ENCODE results near the gene UPF3A. TPM values are rescaled to one million over a fixed set of nuclear protein-coding genes. Genes with fewer than 3 reads are reported as not detected.

The UPF3A gene
- total and polyA plus RNA-seq, 9 of the 15 experiments (the other 6 are each of a cell fraction or from before 2014, with no cell fraction given) = 15.6 to 76.5 (median 40.9) TPM

GRCh38 chr13:114279758-114280355 is 1.5 kb upstream of the UPF3A start (continued):
- 0 out of 2 replicates have a peak, but pooled peaks have one; percentile 21 for TF ChIP-seq AFF4 (CRISPR knock-in tag; IDR thresholded peaks at IDR 0.05)
- TF ChIP-seq MLLT1 (IDR thresholded peaks at IDR 0.05) = 0 out of 4 replicates have a peak, but pooled peaks of 1 of the 2 experiments have one; percentile 6
- TF ChIP-seq ZFX (CRISPR knock-in tag; IDR thresholded peaks at IDR 0.05) = peak; percentile 77
- TF ChIP-seq NFRKB (IDR thresholded peaks at IDR 0.05; ENCODE audit: low read depth) = peak; percentile 26; the same call in 1 of the 2 replicates
- no peak for TF ChIP-seq TCF7L2 (IDR thresholded peaks at IDR 0.05; ENCODE audit: low read depth, low read length)

Data from K562 (cell line).